Common myeloid progenitor, CD34-positive (primary cell): ENCODE measurements around the gene NEK6.

Experiments used
- CTCF ChIA-PET: fragments of 350-600 bp; sonication (Branson Sonifier 250); formaldehyde crosslinking; loops from one replicate; lab custom pipeline; 2021; ENCODE audit warnings: antibody characterized with exemption; lab: Charles Lee
- POLR2A ChIA-PET: fragments of 350-600 bp; sonication (Branson Sonifier 250); formaldehyde crosslinking; loops from one replicate; lab custom pipeline; 2021; ENCODE audit warnings: antibody characterized with exemption; lab: Charles Lee
- DNase-seq, 3 donors: peaks; one replicate each; pipeline versions ENCODE4 v3.0.0 to v3.0.0-alpha.2; 2013
- H3K27ac ChIP-seq, 2 experiments: 1 replicate in 1 of 2; 2 replicates in 1 of 2; pipeline ENCODE4 v1.7.0; 2013; ENCODE audit warnings: inconsistent platforms in 2 of 2, low read length in 2 of 2, mild to moderate bottlenecking in 2 of 2, low read depth in 1 of 2, moderate library complexity in 1 of 2; ENCODE audit not compliant: severe bottlenecking in 2 of 2, insufficient read depth in 1 of 2, poor library complexity in 1 of 2
- H3K27me3 ChIP-seq, 5 experiments: replicated peaks in 2 of 5; 1 replicate in 3 of 5; 2 replicates in 2 of 5; pipeline versions ENCODE4 v1.6.1 to v1.7.0; 2013; ENCODE audit warnings: low read length in 4 of 5, mild to moderate bottlenecking in 2 of 5, moderate library complexity in 2 of 5, inconsistent platforms in 1 of 5; ENCODE audit not compliant: insufficient read depth in 5 of 5, control insufficient read depth in 4 of 5
- H3K36me3 ChIP-seq, 4 experiments: 1 replicate in 2 of 4; 2 replicates in 2 of 4; pipeline versions ENCODE4 v1.6.1 to v1.7.0; 2013; ENCODE audit warnings: low read length in 3 of 4, control low read depth in 1 of 4, mild to moderate bottlenecking in 1 of 4; ENCODE audit not compliant: control insufficient read depth in 4 of 4, insufficient read depth in 4 of 4
- H3K4me1 ChIP-seq, 4 experiments: 1 replicate in 3 of 4; 2 replicates in 1 of 4; pipeline versions ENCODE4 v1.6.1 to v1.7.1; 2013; ENCODE audit warnings: low read length in 3 of 4, mild to moderate bottlenecking in 3 of 4, control low read depth in 1 of 4, inconsistent platforms in 1 of 4, moderate library complexity in 1 of 4; ENCODE audit not compliant: control insufficient read depth in 4 of 4, insufficient read depth in 4 of 4; ENCODE audit errors: control extremely low read depth in 1 of 4
- H3K4me3 ChIP-seq, 7 experiments: 1 replicate in 4 of 7; 2 replicates in 3 of 7; pipeline versions ENCODE4 v1.5.1 to v1.7.0; 2013; ENCODE audit warnings: mild to moderate bottlenecking in 7 of 7, low read length in 6 of 7, moderate library complexity in 6 of 7, inconsistent platforms in 2 of 7, low read depth in 2 of 7, control low read depth in 1 of 7; ENCODE audit not compliant: insufficient read depth in 4 of 7, control insufficient read depth in 1 of 7; ENCODE audit errors: extremely low read depth in 1 of 7
- H3K9me3 ChIP-seq, 5 experiments: 1 replicate in 4 of 5; 2 replicates in 1 of 5; pipeline versions ENCODE4 v1.6.1 to v1.7.1; 2013; ENCODE audit warnings: low read length in 4 of 5, mild to moderate bottlenecking in 2 of 5, inconsistent platforms in 1 of 5, low read depth in 1 of 5, moderate library complexity in 1 of 5; ENCODE audit not compliant: control insufficient read depth in 4 of 5, insufficient read depth in 2 of 5; ENCODE audit errors: control extremely low read depth in 1 of 5
- WGBS: methylation state at CpG from one replicate; pipeline ENCODE4 v1.1.5; 2013; ENCODE audit not compliant: insufficient coverage; 5-methylcytosine and 5-hydroxymethylcytosine counted together

NEK6 gene

DNA sequence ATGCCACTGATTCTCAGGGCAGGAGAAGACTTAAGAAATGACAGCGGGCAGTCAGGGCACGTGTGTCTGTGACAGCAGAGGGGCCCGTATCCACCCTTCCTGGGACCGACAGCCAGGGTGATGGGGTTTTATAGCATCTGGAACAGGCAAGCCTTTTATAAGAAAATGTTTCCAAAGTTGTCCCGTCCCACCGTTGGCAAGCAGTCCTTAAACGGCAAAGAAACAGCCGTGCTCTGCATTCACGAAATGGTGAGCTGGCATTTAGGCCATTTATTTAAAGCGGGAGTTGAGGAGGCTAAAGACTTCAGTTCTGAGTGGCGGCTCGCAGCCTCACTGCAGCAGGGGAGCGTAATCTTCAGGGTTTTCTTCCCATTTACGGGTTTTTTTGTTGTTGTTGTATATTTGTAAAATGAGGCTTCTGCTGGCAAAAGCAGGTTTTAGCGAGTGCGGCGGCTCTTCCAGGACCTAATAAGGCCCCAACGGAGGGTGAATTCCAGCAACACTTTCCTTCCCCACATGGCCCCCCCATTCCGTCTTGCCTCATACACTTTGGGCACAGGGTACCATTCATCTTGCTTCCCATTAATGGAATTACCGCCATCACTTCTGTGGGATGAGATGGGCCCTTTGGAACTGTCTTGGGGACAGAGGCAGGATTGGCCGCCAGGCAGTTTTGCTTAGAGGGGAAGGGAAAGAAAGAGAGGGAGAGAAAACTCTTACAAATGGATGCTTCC is 15.8 kb downstream of the NEK6 start:
- 97% methylated on average over 18 of the region's 21 CpGs for WGBS
- no peak overlapping the region for H3K4me3 ChIP-seq
- DNase-seq, result no peak
- H3K27me3 ChIP-seq, result no peaks in the 10 kb centered on the region
- ChIA-PET POLR2A (no interaction called here), CTCF (interaction anchor here (0.6 kb wide), 1 partner anchor 9 kb away, joined by 4 read pairs; no protein-coding TSS in a partner anchor)
- no peaks in the 10 kb centered on the region for H3K9me3 ChIP-seq
- H3K4me1 ChIP-seq, result peaks cover 2 to 83% (median 49%) of the 10 kb centered on the region in 4 experiments
- no peak overlapping the region for H3K27ac ChIP-seq
- H3K36me3 ChIP-seq, result peaks cover 0 to 51% (median 0%) of the 10 kb centered on the region in 4 experiments

DNA sequence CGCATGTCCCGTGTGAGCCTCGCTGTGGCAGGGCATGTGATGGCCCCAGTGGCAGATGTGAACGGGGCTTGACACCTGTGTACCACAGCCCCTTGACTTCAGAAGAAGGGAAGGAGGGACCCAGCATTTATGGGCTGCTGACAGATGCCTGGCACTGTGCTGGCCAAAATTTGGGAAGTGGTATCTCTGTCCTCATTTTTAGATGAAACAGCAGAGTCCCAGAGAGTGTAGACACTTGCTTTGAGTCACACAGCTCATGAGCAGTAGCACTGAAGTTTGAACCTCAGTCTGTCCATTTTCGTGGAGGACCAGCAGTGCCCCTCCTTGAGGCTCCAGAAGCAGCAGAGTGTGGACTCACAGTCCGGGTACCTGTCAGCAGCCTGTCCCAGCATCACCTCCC is 16.5 kb downstream of the NEK6 start:
- Histone ChIP-seq H3K4me1 (peaks cover 2 to 83% (median 51%) of the 10 kb centered on the region in 4 experiments), H3K4me3 (no peak overlapping the region), H3K36me3 (peaks cover 0 to 46% (median 0%) of the 10 kb centered on the region in 4 experiments), H3K9me3 (no peaks in the 10 kb centered on the region), H3K27ac (no peak overlapping the region), H3K27me3 (no peaks in the 10 kb centered on the region)
- ChIA-PET CTCF (interaction anchor here (0.6 kb wide), 1 partner anchor 10 kb away, joined by 4 read pairs; no protein-coding TSS in a partner anchor), POLR2A (no interaction called here)
- no peak for DNase-seq
- WGBS, result 96% methylated on average over 6 of the region's 6 CpGs

DNA sequence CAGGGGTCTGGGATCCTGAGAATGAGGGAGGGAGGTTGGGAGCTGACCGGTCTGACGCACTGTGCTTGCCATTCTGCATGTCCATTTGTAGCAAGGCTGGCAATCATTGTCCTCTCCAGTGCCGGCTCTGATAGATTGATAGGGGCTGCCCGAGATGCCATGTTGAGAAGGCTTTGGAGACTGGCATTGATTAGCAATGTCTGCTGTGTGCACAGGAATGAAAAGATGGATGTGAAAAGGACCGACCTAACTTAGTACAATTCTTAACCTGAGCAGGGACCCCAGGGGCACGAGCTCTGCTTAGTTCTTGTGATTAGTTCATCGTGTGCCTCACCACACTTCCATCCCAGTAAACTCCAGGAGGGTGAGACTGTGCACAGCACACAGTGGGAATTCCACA is 17.0 kb downstream of the NEK6 start:
- no peak for DNase-seq
- no peak overlapping the region for H3K27ac ChIP-seq
- peaks cover 2 to 85% (median 53%) of the 10 kb centered on the region in 4 experiments for H3K4me1 ChIP-seq
- no peak overlapping the region for H3K4me3 ChIP-seq
- H3K36me3 ChIP-seq, result peaks cover 0 to 46% (median 0%) of the 10 kb centered on the region in 4 experiments
- 100% methylated on average over 5 of the region's 7 CpGs for WGBS
- CTCF ChIA-PET, result no interaction called here
- POLR2A ChIA-PET, result no interaction called here
- no peaks in the 10 kb centered on the region for H3K9me3 ChIP-seq
- H3K27me3 ChIP-seq, result no peaks in the 10 kb centered on the region

DNA sequence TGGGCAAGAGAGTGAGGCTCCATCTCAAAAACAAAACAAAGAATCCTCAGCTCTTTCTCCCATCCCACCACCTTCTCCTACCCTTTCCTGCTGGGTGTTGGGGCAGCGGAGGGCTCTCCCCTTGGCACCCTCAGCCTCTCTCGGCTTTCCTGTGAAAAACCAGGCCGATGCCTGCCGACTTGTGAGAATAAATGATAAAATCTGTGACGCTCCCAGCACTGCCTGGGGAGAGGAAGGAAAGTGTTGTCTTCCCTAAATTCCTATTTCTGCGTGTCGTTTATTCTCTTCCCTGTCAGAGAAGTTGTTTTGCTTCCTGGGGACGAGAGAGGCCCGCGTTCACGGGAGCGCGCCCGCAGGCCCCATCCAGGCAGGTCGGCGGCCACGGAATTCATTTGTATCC is 19.7 kb downstream of the NEK6 start:
- peaks cover 2 to 88% (median 61%) of the 10 kb centered on the region in 4 experiments for H3K4me1 ChIP-seq
- no peaks in the 10 kb centered on the region for H3K27me3 ChIP-seq
- ChIA-PET POLR2A (no interaction called here), CTCF (interaction anchor here (0.9 to 1.2 kb wide), 4 partner anchors 11 to 151 kb away, joined by 3 read pairs; no protein-coding TSS in a partner anchor)
- H3K27ac ChIP-seq, result peak overlapping the region; percentile 53 to 78
- no peak overlapping the region for H3K4me3 ChIP-seq
- 17% methylated on average over 2 of the region's 17 CpGs for whole genome bisulfite sequencing
- H3K9me3 ChIP-seq, result no peaks in the 10 kb centered on the region
- peaks cover 0 to 28% (median 0%) of the 10 kb centered on the region in 4 experiments for H3K36me3 ChIP-seq
- no peak for DNase-seq

DNA sequence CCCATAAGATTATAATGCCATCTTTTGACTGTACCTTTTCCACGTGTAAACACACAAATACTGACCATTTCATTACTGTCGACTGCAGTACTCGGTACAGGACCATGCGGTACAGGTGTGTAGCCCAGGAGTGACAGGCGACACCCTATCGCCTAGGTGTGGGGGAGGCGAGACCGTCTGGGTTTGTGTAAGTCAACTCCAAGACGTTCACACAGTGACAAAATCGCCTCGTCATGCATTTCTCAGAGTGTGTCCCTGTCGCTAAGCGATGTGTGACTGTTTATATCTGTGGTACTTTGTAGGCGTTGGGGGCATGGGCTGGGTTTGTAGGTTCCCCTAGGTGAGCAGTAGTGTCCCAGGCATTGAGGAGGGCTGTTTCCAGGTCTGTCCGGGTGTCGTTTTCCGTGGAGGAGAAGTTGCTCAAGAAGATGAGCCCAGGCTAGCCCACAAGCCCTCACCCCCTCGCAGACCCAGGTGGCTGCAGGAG is 20.3 kb downstream of the NEK6 start:
- peak; percentile 81 to 97 (median 95) for DNase-seq
- Histone ChIP-seq H3K36me3 (peaks cover 0 to 24% (median 0%) of the 10 kb centered on the region in 4 experiments), H3K9me3 (no peaks in the 10 kb centered on the region), H3K4me3 (peak overlapping the region in 2 of 7 experiments; percentile 12 to 29), H3K27me3 (no peaks in the 10 kb centered on the region), H3K27ac (peak overlapping the region; percentile 53 to 78), H3K4me1 (peaks cover 2 to 88% (median 66%) of the 10 kb centered on the region in 4 experiments)
- ChIA-PET POLR2A (no interaction called here), CTCF (interaction anchor here (0.9 kb wide), 1 partner anchor 27 kb away, joined by 3 read pairs; no protein-coding TSS in a partner anchor)
- WGBS, result 67% methylated on average over 12 of the region's 18 CpGs

DNA sequence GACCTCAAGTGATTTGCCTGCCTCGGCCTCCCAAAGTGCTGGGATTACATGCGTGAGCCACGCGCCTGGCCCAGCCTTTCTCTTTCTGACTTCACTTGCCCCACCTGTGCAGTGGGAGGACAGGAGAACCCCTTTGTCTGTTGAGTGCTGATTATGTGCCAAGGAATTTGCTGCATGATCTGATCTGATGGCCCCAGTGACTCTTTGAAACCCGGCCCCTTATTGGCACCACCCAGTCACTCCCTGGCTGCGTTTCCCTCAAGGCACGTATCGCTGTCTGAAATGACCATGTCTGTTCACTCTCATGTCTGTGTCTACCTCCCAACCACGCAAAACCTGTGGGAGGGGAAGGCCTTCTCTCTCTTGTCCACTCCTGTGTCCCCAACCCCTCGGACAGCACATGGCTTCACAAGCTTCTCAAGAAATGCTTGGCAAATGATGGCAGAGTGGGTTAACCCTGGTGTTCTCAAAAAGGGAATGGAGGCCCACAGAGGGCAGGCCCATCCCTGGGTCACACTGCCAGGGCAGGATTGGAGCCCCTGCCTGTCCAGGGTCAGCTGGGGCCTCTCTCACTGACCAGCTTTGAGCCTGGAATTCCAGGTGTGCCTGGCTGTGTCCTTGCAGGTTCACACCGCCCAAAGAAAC is 21.9 kb downstream of the NEK6 start:
- Histone ChIP-seq H3K27me3 (no peaks in the 10 kb centered on the region), H3K36me3 (peaks cover 0 to 24% (median 0%) of the 10 kb centered on the region in 4 experiments), H3K4me3 (no peak overlapping the region), H3K4me1 (peaks cover 2 to 90% (median 68%) of the 10 kb centered on the region in 4 experiments), H3K9me3 (no peaks in the 10 kb centered on the region), H3K27ac (peak overlapping the region; percentile 11 to 60)
- no peak for DNase-seq
- POLR2A ChIA-PET, result no interaction called here
- 81% methylated on average over 10 of the region's 11 CpGs for WGBS
- CTCF ChIA-PET, result interaction anchor here (0.6 to 2.2 kb wide), 6 partner anchors 11 to 55 kb away, joined by 3 to 11 read pairs (median 3); no protein-coding TSS in a partner anchor
